HG03442 (cell line): ENCODE data around the gene LGI4.

Source experiments
- ATAC-seq: cut with Tn5 transposase; IDR thresholded peaks from one replicate; pipeline ENCODE4 v1.9.1; 2021; ENCODE audit warnings: mild to moderate bottlenecking, moderate library complexity; ENCODE audit not compliant: unreplicated experiment

LGI4 gene

DNA sequence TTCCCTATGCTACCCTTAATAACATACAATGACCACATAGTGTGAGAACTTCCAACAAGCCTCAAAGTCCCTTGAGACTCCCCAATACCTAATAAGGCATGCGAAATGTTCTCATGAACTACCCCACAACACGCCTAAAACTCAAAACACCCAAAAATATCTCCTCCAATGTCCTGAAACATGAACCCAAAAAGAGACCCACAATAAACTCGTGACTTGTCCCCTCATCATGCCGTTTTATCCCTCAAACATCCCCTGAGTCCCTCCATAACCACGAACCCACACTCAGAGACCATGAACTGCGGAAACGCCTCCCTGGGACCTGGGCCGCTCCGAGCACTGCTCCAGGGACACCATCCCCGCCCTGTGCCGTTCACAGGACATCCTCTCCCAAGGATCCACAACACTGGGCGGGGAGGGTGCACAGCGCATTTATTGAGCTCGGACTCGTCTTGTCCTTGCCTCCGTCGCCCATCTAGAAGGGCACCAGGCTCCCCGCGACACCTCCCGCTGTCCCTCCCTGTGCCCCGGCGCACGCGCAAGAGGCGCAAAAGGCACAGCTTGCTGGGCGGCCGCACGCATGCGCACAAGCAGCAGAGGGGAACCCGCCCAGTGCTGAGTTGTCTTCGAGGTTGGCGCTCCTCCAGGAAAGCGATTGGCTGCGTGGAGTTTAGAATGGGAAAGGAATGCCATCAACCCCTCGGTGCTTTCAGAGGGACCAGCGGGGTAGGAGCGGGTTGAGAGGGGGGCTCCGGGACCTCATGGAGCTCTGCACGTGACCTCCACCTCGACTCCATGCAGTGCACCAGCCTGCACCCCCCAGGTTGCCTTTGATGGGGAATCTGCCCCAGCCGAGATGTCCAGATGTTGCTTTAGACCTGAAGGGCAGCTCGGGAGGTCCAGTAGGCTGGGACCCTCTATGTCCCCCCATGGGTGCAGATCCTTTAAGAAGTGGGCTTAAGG is 10.5 kb downstream of the LGI4 start:
- ATAC-seq = peak; percentile 75

DNA sequence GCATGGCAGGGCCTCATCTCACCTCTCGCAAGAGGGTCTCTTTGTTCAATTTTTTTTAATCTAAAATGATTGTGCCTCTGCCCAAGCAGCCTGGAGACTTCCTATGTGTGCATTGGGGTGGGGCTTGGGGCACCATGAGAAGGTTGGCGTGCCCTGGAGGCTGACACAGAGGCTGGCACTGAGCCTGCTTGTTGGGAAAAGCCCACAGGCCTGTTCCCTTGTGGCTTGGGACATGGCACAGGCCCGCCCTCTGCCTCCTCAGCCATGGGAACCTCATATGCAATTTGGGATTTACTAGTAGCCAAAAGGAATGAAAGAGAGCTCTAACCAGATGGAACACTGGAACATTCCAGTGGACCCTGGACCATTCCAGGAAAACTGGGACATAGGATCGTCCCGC is 11.3 kb downstream of the LGI4 start:
- no peak for ATAC-seq

DNA sequence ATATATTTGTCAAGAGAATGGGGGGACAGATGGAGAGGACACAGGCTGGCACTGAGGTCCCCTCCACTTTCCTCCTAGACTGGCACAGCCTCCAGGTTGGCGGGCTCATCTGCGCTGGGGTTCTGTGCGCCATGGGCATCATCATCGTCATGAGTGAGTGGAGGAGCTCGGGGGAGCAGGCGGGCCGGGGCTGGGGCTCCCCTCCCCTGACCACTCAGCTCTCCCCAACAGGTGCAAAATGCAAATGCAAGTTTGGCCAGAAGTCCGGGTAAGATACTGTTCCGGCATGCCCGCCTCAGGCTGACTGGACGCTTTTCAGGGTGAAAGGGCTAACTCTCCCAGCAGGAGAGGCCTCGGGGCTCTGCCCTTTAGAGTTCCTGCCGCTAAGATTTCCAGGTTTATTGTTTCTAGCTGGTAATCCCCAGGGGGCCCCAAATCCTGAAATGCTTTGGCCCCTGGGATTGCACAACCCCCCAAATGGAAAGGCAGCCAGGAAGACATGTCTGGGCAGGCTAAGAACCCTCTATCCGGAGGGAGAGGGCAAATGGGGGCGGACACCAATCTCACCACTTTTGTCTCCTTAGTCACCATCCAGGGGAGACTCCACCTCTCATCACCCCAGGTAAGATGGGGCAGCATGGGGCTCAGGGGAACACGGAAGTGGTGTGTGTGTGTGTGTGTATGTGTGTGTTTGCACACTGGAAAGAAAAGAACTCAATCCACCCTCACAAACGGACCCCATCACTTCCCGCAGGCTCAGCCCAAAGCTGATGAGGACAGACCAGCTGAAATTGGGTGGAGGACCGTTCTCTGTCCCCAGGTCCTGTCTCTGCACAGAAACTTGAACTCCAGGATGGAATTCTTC is 11.9 kb downstream of the LGI4 start:
- no peak for ATAC-seq

DNA sequence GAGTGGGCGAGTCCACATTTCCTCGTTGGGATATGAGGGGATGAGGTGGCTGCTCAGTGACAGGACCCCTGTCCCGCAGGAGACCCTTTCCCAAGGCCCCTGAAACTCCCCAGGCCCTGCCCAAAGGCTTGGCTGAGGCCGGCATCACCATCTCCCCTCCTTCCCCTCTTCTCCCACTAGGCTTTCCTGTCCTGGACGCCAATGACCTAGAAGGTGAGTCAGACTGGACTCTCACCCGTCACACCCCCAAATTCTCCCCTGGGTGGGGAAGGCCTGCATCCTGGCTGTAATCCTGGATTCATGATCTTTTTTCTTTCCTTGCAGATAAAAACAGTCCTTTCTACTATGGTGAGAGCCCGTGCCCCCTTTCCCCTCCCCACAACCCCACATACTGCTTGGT is 14.0 kb downstream of the LGI4 start:
- no peak for ATAC-seq

DNA sequence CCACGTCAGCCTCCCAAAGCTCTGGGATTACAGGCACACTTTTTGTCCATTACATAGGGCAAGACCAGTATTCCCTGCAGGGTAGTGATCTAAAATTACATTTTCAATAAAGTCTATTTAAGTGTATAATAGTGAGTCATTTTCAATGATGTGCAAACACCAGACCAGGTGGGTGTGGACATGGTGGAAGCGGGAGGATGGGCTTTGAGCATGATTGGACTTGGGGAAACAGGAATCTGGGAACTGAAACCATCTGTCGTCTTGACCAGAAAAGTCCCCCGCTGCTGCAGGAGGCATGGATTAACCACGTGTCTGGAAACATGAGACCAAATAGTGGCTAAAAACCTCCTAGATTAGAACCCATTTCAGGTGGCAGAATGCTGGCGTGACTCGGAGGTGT is 14.4 kb downstream of the LGI4 start:
- no peak for ATAC-seq

DNA sequence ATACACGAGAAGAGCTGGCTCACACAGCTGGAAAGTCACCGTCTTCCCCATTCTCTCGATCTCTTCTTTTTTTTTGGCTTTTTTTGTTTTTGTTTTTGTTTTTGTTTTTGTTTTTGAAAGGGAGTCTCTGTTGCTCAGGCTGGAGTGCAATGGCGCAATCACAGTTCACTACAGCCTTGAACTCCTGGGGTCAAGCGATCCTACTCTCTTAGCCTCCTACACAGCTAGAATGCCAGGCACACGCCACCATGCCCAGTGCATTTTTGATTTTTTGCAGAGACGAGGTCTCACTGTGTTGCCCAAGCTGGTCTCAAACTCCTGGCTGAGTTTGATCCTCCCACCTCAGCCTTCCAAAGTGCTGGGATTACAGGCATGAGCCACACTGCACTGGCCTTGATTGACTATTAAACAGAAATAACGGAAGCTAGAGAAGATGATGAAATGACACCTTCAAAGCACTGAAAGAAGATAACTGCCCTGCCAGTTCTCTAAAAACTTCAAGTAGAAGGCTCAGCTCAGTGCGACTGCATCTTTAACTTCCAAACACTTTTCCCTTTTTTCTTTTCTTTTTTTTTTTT is 15.2 kb downstream of the LGI4 start:
- ATAC-seq = no peak

DNA sequence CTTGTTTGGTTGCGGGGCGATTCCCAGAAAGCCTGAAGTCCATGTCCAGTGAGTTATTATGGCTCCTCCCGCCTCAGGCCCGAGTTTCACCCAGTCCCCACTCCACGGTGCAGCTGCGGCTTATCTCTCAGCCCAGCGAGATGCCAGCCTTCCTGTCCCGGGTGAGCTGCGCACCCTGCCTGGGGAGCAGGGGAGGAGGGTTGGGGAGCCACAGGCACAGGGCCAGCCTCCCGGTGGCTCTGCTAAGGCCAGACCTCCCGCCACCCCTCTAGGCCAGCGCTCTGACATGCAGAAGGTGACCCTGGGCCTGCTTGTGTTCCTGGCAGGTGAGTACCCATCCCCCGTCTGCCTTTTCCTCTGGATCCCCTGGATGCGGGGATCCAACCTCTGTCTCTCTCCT is 15.8 kb downstream of the LGI4 start:
- no peak for ATAC-seq

DNA sequence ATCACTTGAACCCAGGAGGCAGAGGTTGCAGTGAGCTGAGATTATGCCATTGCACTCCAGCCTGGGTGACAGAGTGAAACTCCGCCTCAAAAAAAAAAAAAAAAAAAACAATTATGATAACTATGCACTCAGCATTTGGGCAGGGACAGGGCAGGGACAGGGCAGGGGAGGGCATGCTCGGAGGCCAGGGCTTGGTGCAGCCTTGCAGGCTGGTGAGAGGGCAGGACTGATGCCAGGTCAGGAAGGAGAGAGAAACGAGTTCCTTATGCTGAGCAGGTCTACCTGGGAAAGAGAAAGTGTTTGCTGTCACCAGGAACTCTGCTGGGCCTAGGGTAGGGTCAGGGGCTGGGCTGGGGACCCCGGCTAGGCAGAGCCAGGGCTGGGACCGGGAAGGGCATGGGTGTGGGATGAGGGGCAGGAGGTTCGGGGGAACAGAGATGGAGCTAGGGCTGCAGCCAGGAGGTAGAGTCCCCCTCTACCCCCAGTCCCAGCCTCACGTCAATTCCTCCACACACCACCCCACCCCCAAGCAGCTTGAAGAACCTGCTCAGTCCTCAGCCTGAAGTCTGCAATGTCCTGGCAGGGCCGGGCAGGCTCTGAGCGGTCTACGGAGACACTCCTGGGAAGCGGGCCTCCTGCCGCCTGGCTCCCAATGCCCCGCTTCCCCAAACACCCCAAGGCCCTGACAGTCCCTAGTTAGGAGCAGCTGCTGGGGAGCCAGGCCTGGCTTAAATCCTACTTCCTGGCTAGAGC is 16.4 kb downstream of the LGI4 start:
- no peak for ATAC-seq

DNA sequence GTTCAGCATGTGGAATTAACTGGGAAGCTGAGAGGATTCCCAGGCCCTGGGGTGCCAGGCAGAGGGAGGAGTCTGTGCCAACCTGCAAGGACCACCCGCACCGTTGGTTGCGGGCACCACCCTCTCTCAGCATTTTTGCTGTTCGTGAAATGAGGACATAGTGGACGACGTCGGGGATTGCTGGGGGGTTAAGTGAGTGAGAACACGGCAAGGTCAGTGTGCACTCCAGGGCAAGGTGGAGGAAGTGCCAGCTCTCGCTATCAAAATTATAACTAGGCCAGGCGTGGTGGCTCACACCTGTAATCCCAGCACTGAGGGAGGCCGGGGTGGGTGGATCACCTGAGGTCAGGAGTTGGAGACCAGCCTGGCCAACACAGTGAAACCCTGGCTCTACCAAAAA is 17.1 kb downstream of the LGI4 start:
- no peak for ATAC-seq

DNA sequence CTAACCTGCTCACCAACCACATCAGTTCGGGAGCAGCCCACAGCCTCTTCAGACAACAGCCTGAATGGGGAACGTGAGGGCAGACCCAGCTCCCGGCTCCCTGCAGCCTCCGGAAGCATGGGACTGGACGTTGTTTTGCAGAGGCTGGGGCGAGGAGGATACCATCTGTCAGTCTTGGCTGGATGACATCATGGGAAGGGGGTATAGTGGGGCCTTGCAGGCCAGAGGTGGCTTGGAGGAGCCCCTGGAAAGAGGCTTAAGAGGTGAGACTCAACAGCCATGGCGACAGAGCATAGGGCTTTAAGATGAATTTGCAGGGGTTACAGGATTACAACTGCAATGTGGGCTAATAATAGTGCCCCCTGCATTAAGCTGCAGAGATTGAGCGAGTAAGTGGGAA is 17.7 kb downstream of the LGI4 start:
- ATAC-seq = no peak

DNA sequence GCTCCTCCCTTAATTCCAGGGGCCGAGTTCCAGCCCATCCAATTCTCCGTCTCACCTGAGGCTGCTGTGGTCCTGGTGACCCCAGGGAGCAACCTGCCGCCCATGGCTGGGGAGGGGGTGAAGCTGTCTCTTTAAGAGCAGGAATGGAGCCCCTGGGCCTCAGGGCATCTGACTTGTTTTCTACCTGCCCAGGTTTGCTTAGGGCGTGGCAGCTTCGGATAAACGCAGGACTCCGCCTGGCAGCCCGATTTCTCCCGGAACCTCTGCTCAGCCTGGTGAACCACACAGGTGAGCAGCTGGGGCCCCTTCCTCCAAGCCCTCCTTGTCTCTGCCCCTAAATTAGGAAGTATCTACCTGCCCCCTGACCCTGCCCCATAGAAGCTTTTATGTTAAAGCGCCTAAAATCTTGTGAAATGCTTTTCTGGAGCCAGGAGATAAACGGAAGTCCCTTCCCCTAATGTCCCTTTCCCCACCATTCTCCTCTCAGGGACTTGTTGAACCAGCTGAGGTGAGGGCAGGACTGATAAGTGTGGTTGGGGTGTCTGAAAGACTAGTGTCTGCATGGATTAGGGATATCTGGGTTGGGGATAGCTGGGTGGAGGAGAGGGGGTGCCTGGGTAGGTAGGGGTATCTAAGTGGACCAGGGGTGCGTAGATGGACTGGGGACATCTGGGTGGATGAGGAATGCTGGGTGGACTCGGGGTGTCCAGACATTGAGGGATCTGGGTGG is 18.6 kb downstream of the LGI4 start:
- no peak for ATAC-seq

DNA sequence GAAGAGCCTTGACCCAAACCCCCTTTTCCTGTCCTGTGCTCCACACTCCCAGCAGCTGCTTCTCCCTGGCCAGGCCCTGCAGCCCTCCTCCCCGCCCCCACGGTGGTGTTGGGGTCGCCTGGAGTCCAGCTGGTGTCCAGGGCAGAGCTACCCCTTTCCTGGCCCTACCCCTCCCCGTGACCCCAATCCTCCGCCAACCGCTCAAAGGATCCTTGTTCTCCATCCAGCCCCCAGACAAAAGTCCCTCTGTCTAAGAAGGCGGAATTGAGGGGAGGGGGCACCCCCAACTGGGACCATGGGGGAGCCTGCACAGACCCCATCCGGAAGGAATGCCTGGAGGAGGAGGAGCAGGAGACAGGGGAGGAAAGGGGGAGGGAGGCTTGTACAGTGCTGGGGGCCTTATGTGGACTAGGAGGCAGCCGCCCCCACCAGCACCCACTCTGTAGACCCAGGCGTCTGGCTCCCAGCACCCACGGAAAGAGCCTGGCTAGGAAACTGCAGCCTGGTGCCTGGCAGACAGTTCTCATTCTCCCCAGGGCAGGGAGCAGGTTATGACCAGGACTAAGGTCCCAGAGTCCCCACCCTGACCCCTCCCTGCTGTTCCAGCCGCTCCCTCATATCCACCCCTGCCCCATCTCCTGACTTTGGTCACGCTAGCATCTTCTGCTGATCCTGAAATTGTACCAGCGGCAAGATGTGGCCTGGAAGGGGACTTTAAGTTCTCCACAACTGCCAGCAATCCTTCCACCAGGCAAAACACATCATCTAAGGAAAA is 19.5 kb downstream of the LGI4 start, which contains the start of gene FXYD3:
Gene FXYD3 (plus strand): TSS at position 647 of the 775 bp plus-strand sequence. CDS start 3,554 bp downstream, outside the sequence.
- no peak for ATAC-seq

DNA sequence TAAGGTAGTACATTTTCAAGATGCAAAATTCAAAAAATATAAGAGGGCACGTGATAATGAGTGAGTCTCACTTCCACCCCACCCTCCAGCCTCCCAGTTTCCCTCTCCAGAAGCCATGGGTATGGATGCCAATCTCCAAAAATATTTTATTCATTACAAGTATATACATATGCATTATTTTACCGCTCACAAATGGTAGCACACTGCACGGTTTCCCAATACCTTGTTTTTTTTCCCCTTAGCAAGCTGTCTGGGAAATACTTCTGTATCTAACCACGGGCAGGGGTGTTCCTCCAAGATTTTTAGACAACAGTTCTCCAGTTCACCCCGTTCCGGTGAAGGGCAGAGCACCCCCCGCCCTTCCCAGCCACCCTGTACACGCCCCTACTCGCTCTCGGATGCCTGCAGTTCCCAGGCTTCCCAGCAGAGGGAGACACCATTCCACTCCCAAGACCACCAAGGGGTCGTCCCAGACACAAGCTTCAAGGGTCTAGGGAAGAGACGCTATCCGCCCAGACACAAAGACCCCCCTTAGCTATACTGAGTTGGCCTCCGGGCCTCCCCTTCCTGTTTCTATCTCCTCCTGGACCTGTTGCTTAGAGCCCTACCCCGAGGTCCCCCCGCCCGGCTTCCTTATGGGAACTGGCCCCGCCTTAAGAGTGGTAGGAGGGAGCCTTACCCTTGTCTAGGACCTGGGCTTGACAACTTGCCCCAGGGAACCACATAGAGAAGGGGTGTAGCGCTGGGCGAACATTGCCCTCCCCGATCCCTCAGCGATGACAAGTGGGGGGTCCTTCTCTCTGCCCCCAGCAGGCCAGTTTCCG is 20.3 kb downstream of the LGI4 start:
- no peak for ATAC-seq

DNA sequence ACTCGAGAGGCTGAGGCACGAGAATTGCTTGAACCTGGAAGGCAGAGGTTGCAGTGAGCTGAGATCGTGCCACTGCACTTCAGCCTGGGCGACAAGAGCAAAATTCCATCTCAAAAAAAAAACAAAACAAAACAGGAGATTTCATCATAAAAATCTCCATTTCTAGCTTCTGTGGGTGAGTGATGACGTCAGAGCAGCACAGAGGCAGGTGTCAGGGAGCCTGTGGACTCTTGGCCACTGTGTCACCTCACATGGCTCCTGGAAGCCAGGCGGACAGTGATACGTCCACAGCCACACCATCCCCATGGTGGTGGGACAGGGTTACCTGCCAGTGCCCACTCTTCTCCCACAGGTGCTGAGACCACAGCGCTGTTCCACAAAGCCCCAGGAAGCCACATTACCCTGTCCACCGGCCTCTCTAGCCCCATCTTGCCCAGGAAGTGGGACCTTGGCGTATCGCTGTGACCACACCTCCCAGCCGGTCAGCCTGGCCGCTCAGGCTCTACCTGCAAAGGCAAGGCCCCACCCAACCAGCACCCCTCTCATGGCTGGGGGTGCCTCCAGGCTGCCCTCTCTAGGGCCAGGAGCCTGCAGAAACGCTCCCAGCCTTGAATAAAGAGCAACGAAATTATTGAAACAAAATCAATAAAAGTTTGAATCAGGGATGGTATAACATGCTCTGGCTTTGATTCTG is 21.7 kb downstream of the LGI4 start:
- no peak for ATAC-seq

DNA sequence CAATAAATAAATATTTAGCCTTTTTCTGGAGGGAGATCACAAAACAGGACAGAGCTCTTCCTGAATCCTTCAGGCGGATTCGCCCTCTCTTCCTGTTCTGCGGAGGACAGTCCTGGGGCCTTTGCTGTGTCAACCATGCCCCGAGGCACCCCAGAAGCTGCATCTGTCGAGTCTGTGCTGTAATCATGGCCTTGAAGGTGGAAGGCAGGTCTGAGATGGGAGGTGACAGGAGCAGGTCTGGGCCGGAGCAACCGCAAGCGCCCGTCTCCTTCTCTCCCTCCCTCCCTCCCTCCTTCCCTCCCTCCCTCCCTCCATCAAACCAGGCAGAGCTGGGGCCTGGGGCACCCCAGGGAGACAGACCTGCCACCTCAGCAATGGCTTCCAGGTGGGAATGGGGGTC is 23.9 kb downstream of the LGI4 start:
- ATAC-seq = no peak

DNA sequence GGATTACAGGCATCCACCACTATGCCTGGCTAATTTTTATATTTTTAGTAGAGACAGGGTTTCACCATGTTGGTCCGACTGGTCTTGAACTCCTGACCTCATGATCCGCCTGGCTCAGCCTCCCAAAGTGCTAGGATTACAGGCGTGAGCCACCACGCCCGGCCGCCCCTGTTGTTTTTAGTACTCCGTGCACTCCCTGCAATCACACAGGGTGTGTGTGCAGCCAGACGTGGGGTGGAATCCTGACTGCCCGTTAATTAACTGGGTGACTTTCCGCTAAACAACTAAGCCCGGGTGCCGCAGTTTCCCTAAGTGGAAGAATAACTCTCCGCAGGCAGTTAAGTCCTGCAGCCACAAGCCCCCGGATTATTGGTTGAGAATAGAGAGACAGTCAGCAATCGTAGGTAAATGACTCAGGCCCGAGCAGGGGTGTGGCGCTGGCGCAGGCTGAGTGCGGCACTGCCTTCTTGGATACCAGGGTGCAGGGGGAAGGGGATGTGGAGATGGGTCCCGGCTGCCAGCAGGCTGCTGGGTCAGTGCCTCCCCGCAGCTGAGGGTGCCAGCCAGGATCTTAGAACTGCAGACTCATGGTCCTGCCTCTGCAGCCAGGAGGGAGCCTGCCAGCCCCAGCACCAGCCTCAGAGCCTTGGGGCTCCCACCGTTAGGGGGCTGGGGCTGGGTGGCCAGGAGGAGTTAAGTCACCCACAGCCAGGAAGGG is 25.3 kb downstream of the LGI4 start:
- no peak for ATAC-seq

DNA sequence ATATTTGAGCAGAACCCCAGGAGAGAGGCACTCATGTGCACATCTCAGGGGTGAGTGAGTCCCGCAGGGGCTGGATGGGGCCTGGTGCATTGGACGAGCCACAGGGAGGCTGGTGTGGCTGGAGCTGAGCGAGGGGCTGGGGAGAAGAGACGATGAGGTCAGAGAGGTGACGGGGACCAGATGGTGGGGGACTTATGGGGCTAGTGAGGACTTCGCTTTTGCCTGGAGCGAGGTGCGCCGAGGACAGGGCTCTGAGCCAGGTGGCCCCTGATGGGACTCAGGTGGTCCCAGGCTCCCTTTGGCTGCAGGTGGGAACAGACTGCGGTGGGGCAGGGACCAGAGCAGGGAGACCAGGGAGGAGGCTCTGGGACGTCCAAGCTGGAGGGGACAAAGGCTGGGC is 26.1 kb downstream of the LGI4 start:
- no peak for ATAC-seq
